Stimulated activated CD8-positive, alpha-beta memory T cell treated with anti-CD3 and anti-CD28 coated beads, Interleukin-12 subunit alpha, Interleukin-12 subunit beta, amount 100 ng/mL, for 24 hours (primary cell): ENCODE measurements around the gene CYP4F11.
"Not testable (repeated sequence)": the region's sequence is repeated elsewhere in the genome, so short reads cannot be mapped to it uniquely, and the experiment has no call there.

ENCODE experiments used
- DNase-seq: peaks from one replicate; pipeline ENCODE4 v3.0.0-alpha.2; 2020; ENCODE audit errors: extremely low read depth

CYP4F11 gene

GRCh38 chr19:15923702-15924101 lies 10.6 kb downstream of the CYP4F11 start:
- DNase-seq = no peak

- DNase-seq = no peak
Measured at GRCh38 chr19:15922021-15922420, 12.3 kb downstream of the CYP4F11 start.

- no peak for DNase-seq
Measured at GRCh38 chr19:15919243-15919642, 15.1 kb downstream of the CYP4F11 start.

GRCh38 chr19:15915109-15915508 lies 19.2 kb downstream of the CYP4F11 start:
- no peak for DNase-seq

GRCh38 chr19:15913830-15914229 lies 20.5 kb downstream of the CYP4F11 start:
- no peak for DNase-seq

- DNase-seq = no peak
Measured at GRCh38 chr19:15913384-15913783, 20.9 kb downstream of the CYP4F11 start.

- no peak for DNase-seq
Measured at GRCh38 chr19:15911599-15912235, 22.6 kb downstream of the CYP4F11 start.

- DNase-seq = no peak
Measured at GRCh38 chr19:15905026-15905425, 29.3 kb downstream of the CYP4F11 start.

- DNase-seq = not testable (repeated sequence)
Measured at GRCh38 chr19:15902898-15903297, 31.4 kb downstream of the CYP4F11 start.

GRCh38 chr19:15902254-15902653 lies 32.1 kb downstream of the CYP4F11 start:
- no peak for DNase-seq

- no peak for DNase-seq
Measured at GRCh38 chr19:15900504-15900903, 33.8 kb downstream of the CYP4F11 start.

GRCh38 chr19:15900032-15900431 lies 34.3 kb downstream of the CYP4F11 start:
- not testable (repeated sequence) for DNase-seq

- not testable (repeated sequence) for DNase-seq
Measured at GRCh38 chr19:15899561-15899960, 34.8 kb downstream of the CYP4F11 start.

- DNase-seq = no peak
Measured at GRCh38 chr19:15897738-15898276, 36.5 kb downstream of the CYP4F11 start, which contains the start of gene CYP4F2. Gene CYP4F2 (minus strand): TSS chr19:15898074. CDS start chr19:15897611, 463 bp downstream.

- DNase-seq = no peak
Measured at GRCh38 chr19:15897026-15897737, 37.1 kb downstream of the CYP4F11 start.

GRCh38 chr19:15895876-15896430 lies 38.4 kb downstream of the CYP4F11 start:
- no peak for DNase-seq

- no peak for DNase-seq
Measured at GRCh38 chr19:15894359-15894758, 40.0 kb downstream of the CYP4F11 start.

- DNase-seq = no peak
Measured at GRCh38 chr19:15893477-15893876, 40.9 kb downstream of the CYP4F11 start.

- no peak for DNase-seq
Measured at GRCh38 chr19:15892012-15892411, 42.3 kb downstream of the CYP4F11 start.

- no peak for DNase-seq
Measured at GRCh38 chr19:15891434-15891833, 42.9 kb downstream of the CYP4F11 start.

GRCh38 chr19:15889339-15889738 lies 45.0 kb downstream of the CYP4F11 start:
- DNase-seq = not testable (repeated sequence)

- DNase-seq = no peak
Measured at GRCh38 chr19:15885919-15886318, 48.4 kb downstream of the CYP4F11 start.

- DNase-seq = no peak
Measured at GRCh38 chr19:15885167-15885566, 49.2 kb downstream of the CYP4F11 start.
